ENCODE results near the gene LONP2. TPM values are rescaled to one million over a fixed set of nuclear protein-coding genes. Genes with fewer than 3 reads are reported as not detected.

The LONP2 gene
- total and polyA plus RNA-seq, 10 of the 15 experiments (the other 5 are each of a cell fraction or from before 2014, with no cell fraction given), result 8.3 to 48.0 (median 34.8) TPM

DNA sequence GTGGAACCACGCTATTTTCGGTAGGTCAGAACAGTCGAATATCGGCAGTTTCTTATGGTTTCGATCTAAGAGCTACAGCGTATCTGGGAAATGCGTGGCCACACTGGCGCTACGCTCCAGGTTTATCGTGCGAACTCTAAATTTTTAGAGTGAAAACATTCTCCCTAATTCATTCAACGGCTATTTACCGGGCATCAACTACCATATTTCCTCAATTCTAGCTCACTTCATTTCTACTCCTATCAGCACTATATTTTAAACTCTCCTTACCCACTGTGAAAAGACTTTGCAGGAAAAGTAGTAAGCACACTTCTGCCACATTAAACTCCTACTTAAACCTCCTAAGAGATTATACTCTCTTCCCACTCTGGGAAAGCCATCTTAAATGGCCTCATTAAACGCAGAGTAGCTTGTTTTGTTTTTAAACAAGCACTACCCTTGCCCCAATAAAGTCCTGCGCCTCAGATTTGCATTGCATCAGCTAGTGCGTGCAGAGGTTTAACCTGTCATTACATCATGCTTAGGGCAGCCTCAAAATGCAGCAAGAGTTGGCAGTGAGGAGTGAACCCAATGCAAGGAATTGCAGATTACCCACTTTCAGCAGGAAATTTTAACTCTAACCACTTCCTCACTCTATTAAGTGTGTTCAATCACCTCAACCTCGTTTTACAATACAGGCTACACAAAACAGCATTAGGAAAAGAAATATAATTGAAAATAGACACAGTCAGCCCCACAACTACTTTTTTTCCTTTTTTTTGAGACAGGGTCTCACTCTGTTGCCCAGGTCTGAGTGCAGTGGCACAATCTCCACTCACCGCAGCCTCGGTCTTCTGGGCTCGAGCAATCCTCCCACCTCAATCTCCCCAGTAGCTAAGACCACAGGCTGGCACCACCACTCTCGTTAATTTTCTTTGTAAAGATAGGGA is 122.3 kb downstream of the LONP2 start (continued):
- TF ChIP-seq, protein P1, sequence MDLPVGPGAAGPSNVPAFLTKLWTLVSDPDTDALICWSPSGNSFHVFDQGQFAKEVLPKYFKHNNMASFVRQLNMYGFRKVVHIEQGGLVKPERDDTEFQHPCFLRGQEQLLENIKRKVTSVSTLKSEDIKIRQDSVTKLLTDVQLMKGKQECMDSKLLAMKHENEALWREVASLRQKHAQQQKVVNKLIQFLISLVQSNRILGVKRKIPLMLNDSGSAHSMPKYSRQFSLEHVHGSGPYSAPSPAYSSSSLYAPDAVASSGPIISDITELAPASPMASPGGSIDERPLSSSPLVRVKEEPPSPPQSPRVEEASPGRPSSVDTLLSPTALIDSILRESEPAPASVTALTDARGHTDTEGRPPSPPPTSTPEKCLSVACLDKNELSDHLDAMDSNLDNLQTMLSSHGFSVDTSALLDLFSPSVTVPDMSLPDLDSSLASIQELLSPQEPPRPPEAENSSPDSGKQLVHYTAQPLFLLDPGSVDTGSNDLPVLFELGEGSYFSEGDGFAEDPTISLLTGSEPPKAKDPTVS (IDR thresholded peaks at IDR 0.05; ENCODE audit: low read depth, low read length), result no peak
- no peak for TF ChIP-seq HDAC6 (IDR thresholded peaks at IDR 0.05; ENCODE audit: unreplicated experiment)
- no peak for TF ChIP-seq GATAD2B (conservative IDR thresholded peaks at IDR 0.05; ENCODE audit: low read depth)
- TF ChIP-seq, protein P2, sequence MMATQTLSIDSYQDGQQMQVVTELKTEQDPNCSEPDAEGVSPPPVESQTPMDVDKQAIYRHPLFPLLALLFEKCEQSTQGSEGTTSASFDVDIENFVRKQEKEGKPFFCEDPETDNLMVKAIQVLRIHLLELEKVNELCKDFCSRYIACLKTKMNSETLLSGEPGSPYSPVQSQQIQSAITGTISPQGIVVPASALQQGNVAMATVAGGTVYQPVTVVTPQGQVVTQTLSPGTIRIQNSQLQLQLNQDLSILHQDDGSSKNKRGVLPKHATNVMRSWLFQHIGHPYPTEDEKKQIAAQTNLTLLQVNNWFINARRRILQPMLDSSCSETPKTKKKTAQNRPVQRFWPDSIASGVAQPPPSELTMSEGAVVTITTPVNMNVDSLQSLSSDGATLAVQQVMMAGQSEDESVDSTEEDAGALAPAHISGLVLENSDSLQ (IDR thresholded peaks at IDR 0.05), result 0 out of 2 replicates have a peak, but pooled peaks have one; percentile 10
- peak; percentile 55 to 64; a peak in 3 of 4 replicates for TF ChIP-seq IKZF2 (IDR thresholded peaks at IDR 0.05)
- no peak for TF ChIP-seq GABPA (IDR thresholded peaks at IDR 0.05; ENCODE audit: low read depth)
- TF ChIP-seq, protein P3, sequence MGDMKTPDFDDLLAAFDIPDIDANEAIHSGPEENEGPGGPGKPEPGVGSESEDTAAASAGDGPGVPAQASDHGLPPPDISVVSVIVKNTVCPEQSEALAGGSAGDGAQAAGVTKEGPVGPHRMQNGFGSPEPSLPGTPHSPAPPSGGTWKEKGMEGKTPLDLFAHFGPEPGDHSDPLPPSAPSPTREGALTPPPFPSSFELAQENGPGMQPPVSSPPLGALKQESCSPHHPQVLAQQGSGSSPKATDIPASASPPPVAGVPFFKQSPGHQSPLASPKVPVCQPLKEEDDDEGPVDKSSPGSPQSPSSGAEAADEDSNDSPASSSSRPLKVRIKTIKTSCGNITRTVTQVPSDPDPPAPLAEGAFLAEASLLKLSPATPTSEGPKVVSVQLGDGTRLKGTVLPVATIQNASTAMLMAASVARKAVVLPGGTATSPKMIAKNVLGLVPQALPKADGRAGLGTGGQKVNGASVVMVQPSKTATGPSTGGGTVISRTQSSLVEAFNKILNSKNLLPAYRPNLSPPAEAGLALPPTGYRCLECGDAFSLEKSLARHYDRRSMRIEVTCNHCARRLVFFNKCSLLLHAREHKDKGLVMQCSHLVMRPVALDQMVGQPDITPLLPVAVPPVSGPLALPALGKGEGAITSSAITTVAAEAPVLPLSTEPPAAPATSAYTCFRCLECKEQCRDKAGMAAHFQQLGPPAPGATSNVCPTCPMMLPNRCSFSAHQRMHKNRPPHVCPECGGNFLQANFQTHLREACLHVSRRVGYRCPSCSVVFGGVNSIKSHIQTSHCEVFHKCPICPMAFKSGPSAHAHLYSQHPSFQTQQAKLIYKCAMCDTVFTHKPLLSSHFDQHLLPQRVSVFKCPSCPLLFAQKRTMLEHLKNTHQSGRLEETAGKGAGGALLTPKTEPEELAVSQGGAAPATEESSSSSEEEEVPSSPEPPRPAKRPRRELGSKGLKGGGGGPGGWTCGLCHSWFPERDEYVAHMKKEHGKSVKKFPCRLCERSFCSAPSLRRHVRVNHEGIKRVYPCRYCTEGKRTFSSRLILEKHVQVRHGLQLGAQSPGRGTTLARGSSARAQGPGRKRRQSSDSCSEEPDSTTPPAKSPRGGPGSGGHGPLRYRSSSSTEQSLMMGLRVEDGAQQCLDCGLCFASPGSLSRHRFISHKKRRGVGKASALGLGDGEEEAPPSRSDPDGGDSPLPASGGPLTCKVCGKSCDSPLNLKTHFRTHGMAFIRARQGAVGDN (IDR thresholded peaks at IDR 0.05), result no peak; the same call in 1 of the 2 replicates
- no peak; the same call in 1 of the 2 replicates for TF ChIP-seq MXI1 (IDR thresholded peaks at IDR 0.05; ENCODE audit: low read depth, low read length)
